GM23248 (cell line): ENCODE results near the gene OPCML.

ENCODE experiments used
- EZH2 ChIP-seq: fragments of 200-600 bp; sonication (generic); IDR thresholded peaks from 2 replicates; pipeline ENCODE4 v1.6.1; 2018; ENCODE audit warnings: antibody characterized with exemption, mild to moderate bottlenecking; ENCODE audit not compliant: insufficient read depth, poor library complexity, severe bottlenecking
- EZH2phosphoT487 ChIP-seq: fragments of 200-600 bp; sonication (generic); IDR thresholded peaks from 2 replicates; pipeline ENCODE4 v1.6.1; 2018; ENCODE audit warnings: antibody characterized with exemption, moderate library complexity, mild to moderate bottlenecking, low read depth; ENCODE audit not compliant: insufficient read depth

- TF ChIP-seq EZH2: no peak
- TF ChIP-seq EZH2phosphoT487: no peak
Measured at GRCh38 chr11:132636523-132636922, 895.8 kb downstream of the OPCML start.
